ENCODE data around the gene PVALB.

DNA sequence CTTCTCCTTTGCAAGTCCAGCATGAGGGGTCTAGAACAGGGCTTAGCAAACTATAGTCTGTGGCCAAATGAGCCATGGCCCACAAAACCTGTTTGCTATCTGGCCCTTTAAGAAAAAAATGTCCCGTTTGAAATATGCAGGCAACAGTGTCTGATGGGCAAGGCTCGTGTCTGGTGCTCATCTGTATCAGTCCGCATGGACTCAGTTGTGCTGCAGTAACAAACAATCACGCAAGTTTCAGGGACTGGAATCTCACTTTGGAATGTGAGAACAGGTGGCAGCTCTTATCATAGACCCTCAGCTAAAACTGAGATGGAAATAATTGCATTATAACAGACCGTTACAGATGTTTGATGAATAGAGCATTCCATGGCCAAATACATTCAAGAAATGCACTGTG lies 19.1 kb upstream of the PVALB start:
- TF ChIP-seq CTCF (IDR thresholded peaks at IDR 0.05; ENCODE audit: insufficient read depth, low read length, poor library complexity, severe bottlenecking): no peak
- TF ChIP-seq EZH2phosphoT487 (conservative IDR thresholded peaks at IDR 0.05; ENCODE audit: low read length): no peak
